ENCODE results near the gene EIF3A. TPM values are rescaled to one million over a fixed set of nuclear protein-coding genes. Genes with fewer than 3 reads are reported as not detected.

The EIF3A gene
- polyA plus RNA-seq, 1 donor from 2014 or later: 38.6 TPM

- no peaks in the 10 kb centered on the region for H4K20me1 ChIP-seq (ENCODE audit: insufficient read depth)
- no peaks in the 10 kb centered on the region for H3F3A ChIP-seq (ENCODE audit: insufficient read depth, low read length, poor library complexity, severe bottlenecking)
- no peak overlapping the region for H3K27ac ChIP-seq (ENCODE audit: low read length)
- H3K9me2 ChIP-seq (ENCODE audit: insufficient read depth, low read length): no peaks in the 10 kb centered on the region
- H3K4me2 ChIP-seq (ENCODE audit: low read length): no peak overlapping the region
- H3K36me3 ChIP-seq (ENCODE audit: insufficient read depth, low read length): peaks cover 13% of the 10 kb centered on the region
- no peak overlapping the region for H2AFZ ChIP-seq (ENCODE audit: low read depth, low read length)
- H3K9me3 ChIP-seq (ENCODE audit: low read length): no peaks in the 10 kb centered on the region
- no peak overlapping the region for H3K9ac ChIP-seq (ENCODE audit: low read length)
- TF ChIP-seq CTCF (IDR thresholded peaks at IDR 0.05; ENCODE audit: poor library complexity, severe bottlenecking): no peak
- TF ChIP-seq POLR2AphosphoS5 (IDR thresholded peaks at IDR 0.05): no peak
- TF ChIP-seq EP300 (conservative IDR thresholded peaks at IDR 0.05; ENCODE audit: poor library complexity, severe bottlenecking): no peak
- H3K79me2 ChIP-seq (replicated peaks; ENCODE audit: insufficient read depth, low read length): no peaks in the 10 kb centered on the region
- H3K27me3 ChIP-seq (ENCODE audit: insufficient read depth, low read depth, low read length): no peaks in the 10 kb centered on the region
- H3K4me3 ChIP-seq (ENCODE audit: low read length): no peak overlapping the region
Measured at GRCh38 chr10:119129721-119130120, 49.1 kb upstream of the EIF3A start.

GRCh38 chr10:119125942-119126341, 45.3 kb upstream of the EIF3A start:
- H3K27me3 ChIP-seq (ENCODE audit: insufficient read depth, low read depth, low read length): no peaks in the 10 kb centered on the region
- no peaks in the 10 kb centered on the region for H3K36me3 ChIP-seq (ENCODE audit: insufficient read depth, low read length)
- no peaks in the 10 kb centered on the region for H4K20me1 ChIP-seq (ENCODE audit: insufficient read depth)
- no peak overlapping the region for H3K4me2 ChIP-seq (ENCODE audit: low read length)
- no peaks in the 10 kb centered on the region for H3K9me3 ChIP-seq (ENCODE audit: low read length)
- H3F3A ChIP-seq (ENCODE audit: insufficient read depth, low read length, poor library complexity, severe bottlenecking): no peaks in the 10 kb centered on the region
- no peak overlapping the region for H2AFZ ChIP-seq (ENCODE audit: low read depth, low read length)
- no peak overlapping the region for H3K9ac ChIP-seq (ENCODE audit: low read length)
- no peak overlapping the region for H3K27ac ChIP-seq (ENCODE audit: low read length)
- no peaks in the 10 kb centered on the region for H3K9me2 ChIP-seq (ENCODE audit: insufficient read depth, low read length)
- no peak for TF ChIP-seq REST (IDR thresholded peaks at IDR 0.05; ENCODE audit: borderline replicate concordance)
- no peak for TF ChIP-seq EP300 (conservative IDR thresholded peaks at IDR 0.05; ENCODE audit: poor library complexity, severe bottlenecking)
- TF ChIP-seq RAD21 (conservative IDR thresholded peaks at IDR 0.05): no peak
- no peak for TF ChIP-seq EZH2 (IDR thresholded peaks at IDR 0.05; ENCODE audit: borderline replicate concordance, insufficient read depth, low read length, poor library complexity, severe bottlenecking)
- no peak for TF ChIP-seq POLR2AphosphoS5 (IDR thresholded peaks at IDR 0.05)
- TF ChIP-seq MXI1 (conservative IDR thresholded peaks at IDR 0.05; ENCODE audit: poor library complexity, severe bottlenecking): no peak
- no peak for TF ChIP-seq SMC3 (conservative IDR thresholded peaks at IDR 0.05; ENCODE audit: poor library complexity)
- no peak for TF ChIP-seq TAF1 (IDR thresholded peaks at IDR 0.05; ENCODE audit: low read depth)
- no peak for TF ChIP-seq CTCF (IDR thresholded peaks at IDR 0.05; ENCODE audit: poor library complexity, severe bottlenecking)
- H3K4me3 ChIP-seq (ENCODE audit: low read length): no peak overlapping the region
- no peaks in the 10 kb centered on the region for H3K79me2 ChIP-seq (replicated peaks; ENCODE audit: insufficient read depth, low read length)
